Ramos (cell line): Measurements from ENCODE around the gene PGK2.
"Not testable (repeated sequence)": the region's sequence is repeated elsewhere in the genome, so short reads cannot be mapped to it uniquely, and the experiment has no call there.

Experiments used
- in situ Hi-C: fragments of 300-500 bp; cut with MboI; formaldehyde crosslinking; loops from one replicate; pipeline ENCODE4 v1.14.3; 2022; ENCODE audit warnings: low sequenced_read_pairs; ENCODE audit not compliant: unreplicated experiment

The PGK2 gene

GRCh38 chr6:49787176-49787575 is at the start of gene PGK2:
Gene PGK2, minus strand, starts transcription at chr6:49787285. Its CDS starts 98 bp downstream, at chr6:49787187.
- in situ Hi-C loops = no loop called here

GRCh38 chr6:49835140-49835539 is 48.1 kb upstream of the PGK2 start:
- in situ Hi-C loops = loop anchor here (25.0 kb wide), 1 partner anchor 298 kb away; no protein-coding TSS in a partner anchor

- in situ Hi-C loops = loop anchor here (25.0 kb wide), 1 partner anchor 296 kb away; no protein-coding TSS in a partner anchor
Observed at GRCh38 chr6:49833386-49833785, 46.3 kb upstream of the PGK2 start.

GRCh38 chr6:49826743-49827406 is 39.8 kb upstream of the PGK2 start:
- in situ Hi-C loops = loop anchor here (25.0 kb wide), 1 partner anchor 290 kb away; no protein-coding TSS in a partner anchor

- in situ Hi-C loops = no loop called here
Observed at GRCh38 chr6:49815166-49815565, 28.1 kb upstream of the PGK2 start.

- in situ Hi-C loops = no loop called here
Observed at GRCh38 chr6:49813248-49813647, 26.2 kb upstream of the PGK2 start.

GRCh38 chr6:49806145-49806544 is 19.1 kb upstream of the PGK2 start:
- in situ Hi-C loops = no loop called here

GRCh38 chr6:49805246-49805645 is 18.2 kb upstream of the PGK2 start:
- in situ Hi-C loops = no loop called here

- in situ Hi-C loops = no loop called here
Observed at GRCh38 chr6:49801525-49801924, 14.4 kb upstream of the PGK2 start.

- in situ Hi-C loops = no loop called here
Observed at GRCh38 chr6:49799090-49799489, 12.0 kb upstream of the PGK2 start.

GRCh38 chr6:49796842-49797455 is 9.9 kb upstream of the PGK2 start:
- in situ Hi-C loops = not testable (repeated sequence)

GRCh38 chr6:49790341-49790740 is 3.3 kb upstream of the PGK2 start:
- in situ Hi-C loops = no loop called here

- in situ Hi-C loops = no loop called here
Observed at GRCh38 chr6:49784272-49784671, 2.8 kb downstream of the PGK2 start.

- in situ Hi-C loops = no loop called here
Observed at GRCh38 chr6:49782725-49783124, 4.4 kb downstream of the PGK2 start.

- in situ Hi-C loops = no loop called here
Observed at GRCh38 chr6:49782293-49782692, 4.8 kb downstream of the PGK2 start.

GRCh38 chr6:49776444-49776843 is 10.6 kb downstream of the PGK2 start:
- in situ Hi-C loops = no loop called here

GRCh38 chr6:49775043-49775442 is 12.0 kb downstream of the PGK2 start:
- in situ Hi-C loops = no loop called here

- in situ Hi-C loops = no loop called here
Observed at GRCh38 chr6:49772285-49772684, 14.8 kb downstream of the PGK2 start.

GRCh38 chr6:49766762-49767161 is 20.3 kb downstream of the PGK2 start:
- in situ Hi-C loops = no loop called here

GRCh38 chr6:49764571-49765236 is 22.4 kb downstream of the PGK2 start:
- in situ Hi-C loops = no loop called here

GRCh38 chr6:49744259-49744658 is 42.8 kb downstream of the PGK2 start, which contains the start of gene CRISP3:
Gene CRISP3, minus strand, starts transcription at chr6:49744388. Its CDS starts 21 bp downstream, at chr6:49744367.
- in situ Hi-C loops = no loop called here
